Left renal cortex interstitium (tissue), 4 donors: Measurements from ENCODE around the gene BCL7A. TPM values are rescaled to one million over a fixed set of nuclear protein-coding genes. Genes with fewer than 3 reads are reported as not detected.

Experiments used
- DNase-seq, 4 donors: peaks; one replicate each; pipeline ENCODE4 v3.0.0-alpha.2; 2013; ENCODE audit warnings: low read depth in 4 of 4, low spot score in 2 of 4, missing footprints in 1 of 4
- polyA plus RNA-seq, 4 donors: library from polyadenylated mRNA; unstranded; fragments of 120-200 nt; gene quantifications; one replicate each; pipeline ENCODE4 v1.2.1, GENCODE V29; 2013; ENCODE audit not compliant: insufficient read length in 4 of 4

BCL7A gene
- polyA plus RNA-seq, 4 donors = 35.0 to 42.9 (median 38.4) TPM

- no peak for DNase-seq
These were observed 50.6 kb downstream of the BCL7A start for GRCh38 chr12:122072031-122072970.

- DNase-seq = no peak
These were observed 52.1 kb downstream of the BCL7A start for GRCh38 chr12:122073815-122074214.

GRCh38 chr12:122076743-122077495, 55.2 kb downstream of the BCL7A start:
- no peak for DNase-seq

GRCh38 chr12:122078141-122079032, 56.7 kb downstream of the BCL7A start, which contains the start of gene MLXIP:
MLXIP (plus strand) TSS chr12:122078756; CDS start chr12:122078854, 98 bp downstream.
- DNase-seq = peak in 2 of 4 donors; percentile 89 to 90

- DNase-seq = no peak
These were observed 57.4 kb downstream of the BCL7A start for GRCh38 chr12:122079033-122079531.

GRCh38 chr12:122079532-122080081, 57.9 kb downstream of the BCL7A start:
- DNase-seq = no peak

- no peak for DNase-seq
These were observed 58.7 kb downstream of the BCL7A start for GRCh38 chr12:122080149-122081082.

GRCh38 chr12:122081083-122081696, 59.5 kb downstream of the BCL7A start:
- no peak for DNase-seq

- no peak for DNase-seq
These were observed 60.1 kb downstream of the BCL7A start for GRCh38 chr12:122081697-122082221.

GRCh38 chr12:122082621-122083356, 61.1 kb downstream of the BCL7A start:
- DNase-seq = no peak

GRCh38 chr12:122084857-122085405, 63.2 kb downstream of the BCL7A start:
- DNase-seq = no peak

GRCh38 chr12:122085591-122085990, 63.9 kb downstream of the BCL7A start:
- no peak for DNase-seq

GRCh38 chr12:122086116-122086515, 64.4 kb downstream of the BCL7A start:
- no peak for DNase-seq

- no peak for DNase-seq
These were observed 65.1 kb downstream of the BCL7A start for GRCh38 chr12:122086641-122087285.

GRCh38 chr12:122087431-122088178, 65.9 kb downstream of the BCL7A start:
- no peak for DNase-seq
